ENCODE measurements around the gene CD19. TPM values are rescaled to one million over a fixed set of nuclear protein-coding genes. Genes with fewer than 3 reads are reported as not detected.

CD19 gene
- total RNA-seq, 1 experiment from 2014 or later, result not detected

DNA sequence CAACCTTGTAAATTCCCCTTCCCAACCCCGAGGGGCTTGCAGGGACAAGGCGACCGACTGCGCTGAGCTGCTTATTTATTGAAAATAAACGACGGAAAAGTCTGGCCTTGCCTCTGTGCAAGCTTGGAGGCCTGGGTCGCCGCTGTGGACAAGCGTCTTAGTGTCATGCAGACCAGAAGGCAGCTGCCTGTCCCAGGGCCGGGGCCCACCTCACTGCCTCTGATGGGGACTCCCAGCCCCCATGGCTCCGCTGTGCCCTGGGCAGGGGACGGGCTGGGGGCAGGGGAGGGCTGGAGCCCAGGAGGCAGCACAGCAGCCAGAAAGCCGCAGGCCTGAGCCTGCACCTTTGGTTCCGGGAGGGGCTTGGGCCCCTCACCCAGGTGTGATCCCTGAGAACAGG lies 27.4 kb upstream of the CD19 start:
- peaks cover 24% of the 10 kb centered on the region for H3K36me3 Mint-ChIP-seq (ENCODE audit: insufficient read depth, unreplicated experiment)
- CTCF ChIA-PET, result interaction anchor here (0.7 kb wide), 1 partner anchor 357 kb away, joined by 3 read pairs; no protein-coding TSS in a partner anchor
- DNase-seq, result no peak
- BruUV-seq (replicated peaks), result no TSS peak
- no peaks in the 10 kb centered on the region for H3K27me3 Mint-ChIP-seq (ENCODE audit: unreplicated experiment)
- H3K27ac Mint-ChIP-seq (ENCODE audit: unreplicated experiment), result no peak overlapping the region
- TF ChIP-seq, protein P1, sequence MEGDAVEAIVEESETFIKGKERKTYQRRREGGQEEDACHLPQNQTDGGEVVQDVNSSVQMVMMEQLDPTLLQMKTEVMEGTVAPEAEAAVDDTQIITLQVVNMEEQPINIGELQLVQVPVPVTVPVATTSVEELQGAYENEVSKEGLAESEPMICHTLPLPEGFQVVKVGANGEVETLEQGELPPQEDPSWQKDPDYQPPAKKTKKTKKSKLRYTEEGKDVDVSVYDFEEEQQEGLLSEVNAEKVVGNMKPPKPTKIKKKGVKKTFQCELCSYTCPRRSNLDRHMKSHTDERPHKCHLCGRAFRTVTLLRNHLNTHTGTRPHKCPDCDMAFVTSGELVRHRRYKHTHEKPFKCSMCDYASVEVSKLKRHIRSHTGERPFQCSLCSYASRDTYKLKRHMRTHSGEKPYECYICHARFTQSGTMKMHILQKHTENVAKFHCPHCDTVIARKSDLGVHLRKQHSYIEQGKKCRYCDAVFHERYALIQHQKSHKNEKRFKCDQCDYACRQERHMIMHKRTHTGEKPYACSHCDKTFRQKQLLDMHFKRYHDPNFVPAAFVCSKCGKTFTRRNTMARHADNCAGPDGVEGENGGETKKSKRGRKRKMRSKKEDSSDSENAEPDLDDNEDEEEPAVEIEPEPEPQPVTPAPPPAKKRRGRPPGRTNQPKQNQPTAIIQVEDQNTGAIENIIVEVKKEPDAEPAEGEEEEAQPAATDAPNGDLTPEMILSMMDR (IDR thresholded peaks at IDR 0.05; ENCODE audit: unreplicated experiment), result no peak
- H3K9me3 Mint-ChIP-seq (ENCODE audit: low read depth, unreplicated experiment), result no peaks in the 10 kb centered on the region
- intact Hi-C loops (cut with micrococcal nuclease; ENCODE audit: unreplicated experiment), result no loop called here
- H3K4me1 Mint-ChIP-seq (ENCODE audit: low read depth, unreplicated experiment), result no peaks in the 10 kb centered on the region
- H3K4me3 Mint-ChIP-seq (ENCODE audit: low read depth, unreplicated experiment), result no peak overlapping the region

DNA sequence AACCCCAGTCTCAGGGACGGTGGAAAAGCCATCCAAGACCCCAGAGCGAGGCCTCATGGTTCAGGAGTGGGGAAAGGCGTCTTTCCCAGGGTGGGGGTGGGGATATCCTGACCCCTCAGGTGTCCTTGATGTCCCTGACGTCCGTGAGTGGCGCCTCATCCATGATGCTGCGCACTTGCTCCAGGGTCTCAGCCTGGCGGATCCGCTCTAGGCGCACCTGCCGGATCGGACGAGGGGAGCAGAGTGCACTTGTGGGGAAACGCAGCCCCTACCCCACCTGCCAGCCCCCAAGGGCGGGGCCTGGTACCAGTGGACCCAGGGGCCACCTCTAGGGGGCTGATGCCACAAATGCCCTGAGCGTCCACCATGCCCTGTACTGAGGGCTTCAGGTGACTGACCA lies 26.9 kb upstream of the CD19 start:
- TF ChIP-seq, protein P1 (IDR thresholded peaks at IDR 0.05; ENCODE audit: unreplicated experiment), result no peak
- intact Hi-C loops (cut with micrococcal nuclease; ENCODE audit: unreplicated experiment), result no loop called here
- H3K27me3 Mint-ChIP-seq (ENCODE audit: unreplicated experiment), result no peaks in the 10 kb centered on the region
- no TSS peak for BruUV-seq (replicated peaks)
- CTCF ChIA-PET, result no interaction called here
- H3K4me1 Mint-ChIP-seq (ENCODE audit: low read depth, unreplicated experiment), result no peaks in the 10 kb centered on the region
- no peak for DNase-seq
- H3K4me3 Mint-ChIP-seq (ENCODE audit: low read depth, unreplicated experiment), result no peak overlapping the region
- H3K9me3 Mint-ChIP-seq (ENCODE audit: low read depth, unreplicated experiment), result no peaks in the 10 kb centered on the region
- H3K36me3 Mint-ChIP-seq (ENCODE audit: insufficient read depth, unreplicated experiment), result peaks cover 29% of the 10 kb centered on the region
- H3K27ac Mint-ChIP-seq (ENCODE audit: unreplicated experiment), result no peak overlapping the region

DNA sequence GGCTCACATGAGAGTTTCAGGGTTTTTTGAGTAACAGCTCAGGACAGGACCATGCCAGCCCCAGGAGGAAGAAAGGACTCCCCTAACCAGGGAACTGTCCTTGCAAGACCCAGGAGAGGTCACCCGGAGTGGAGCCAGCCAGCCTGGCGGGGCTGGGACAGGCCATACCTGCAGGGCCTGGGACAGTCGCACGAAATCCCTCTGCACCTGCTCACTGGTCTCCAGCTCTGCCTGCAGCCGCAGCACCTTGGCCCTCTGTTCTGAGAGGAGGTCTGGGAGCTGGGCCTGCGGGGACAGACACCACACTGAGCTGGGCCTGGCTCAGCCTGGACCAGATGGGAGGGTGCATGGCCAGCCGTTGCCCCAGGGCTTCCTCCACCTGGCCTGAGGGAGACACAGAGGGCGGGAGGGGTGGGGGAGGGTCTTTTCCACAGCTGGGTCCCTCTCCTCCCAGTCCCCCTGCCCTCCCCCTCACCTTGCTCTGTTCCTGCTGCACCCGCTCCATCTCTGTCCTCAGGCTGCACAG lies 26.5 kb upstream of the CD19 start:
- CTCF ChIA-PET, result no interaction called here
- H3K9me3 Mint-ChIP-seq (ENCODE audit: low read depth, unreplicated experiment), result no peaks in the 10 kb centered on the region
- no peak for DNase-seq
- H3K36me3 Mint-ChIP-seq (ENCODE audit: insufficient read depth, unreplicated experiment), result peaks cover 34% of the 10 kb centered on the region
- BruUV-seq (replicated peaks), result no TSS peak
- H3K27me3 Mint-ChIP-seq (ENCODE audit: unreplicated experiment), result no peaks in the 10 kb centered on the region
- H3K27ac Mint-ChIP-seq (ENCODE audit: unreplicated experiment), result no peak overlapping the region
- intact Hi-C loops (cut with micrococcal nuclease; ENCODE audit: unreplicated experiment), result no loop called here
- H3K4me3 Mint-ChIP-seq (ENCODE audit: low read depth, unreplicated experiment), result no peak overlapping the region
- TF ChIP-seq, protein P1 (IDR thresholded peaks at IDR 0.05; ENCODE audit: unreplicated experiment), result no peak
- H3K4me1 Mint-ChIP-seq (ENCODE audit: low read depth, unreplicated experiment), result no peaks in the 10 kb centered on the region

GRCh38 chr16:28905800-28906372 lies 25.9 kb upstream of the CD19 start:
- CTCF ChIA-PET, result no interaction called here
- Mint-ChIP-seq H3K27ac (ENCODE audit: unreplicated experiment) (no peak overlapping the region), H3K9me3 (ENCODE audit: low read depth, unreplicated experiment) (no peaks in the 10 kb centered on the region), H3K4me3 (ENCODE audit: low read depth, unreplicated experiment) (no peak overlapping the region), H3K36me3 (ENCODE audit: insufficient read depth, unreplicated experiment) (peaks cover 35% of the 10 kb centered on the region), H3K27me3 (ENCODE audit: unreplicated experiment) (no peaks in the 10 kb centered on the region), H3K4me1 (ENCODE audit: low read depth, unreplicated experiment) (no peaks in the 10 kb centered on the region)
- BruUV-seq (replicated peaks), result no TSS peak
- intact Hi-C loops (cut with micrococcal nuclease; ENCODE audit: unreplicated experiment), result no loop called here
- no peak for DNase-seq
- TF ChIP-seq, protein P1 (IDR thresholded peaks at IDR 0.05; ENCODE audit: unreplicated experiment), result no peak
